K562 (cell line): ENCODE measurements around the gene HSPA1B. TPM values are rescaled to one million over a fixed set of nuclear protein-coding genes. Genes with fewer than 3 reads are reported as not detected.

Experiments
- ATAC-seq: fragments of 200-7000 bp; cut with Tn5 transposase; 3 replicates; pipeline ENCODE4 v1.9.1; 2020; ENCODE audit warnings: moderate library complexity
- BruUV-seq: library from RNA; stranded (reverse); fragments of 400-500 nt; replicated peaks from 2 replicates; lab custom pipeline; 2021; lab: Mats Ljungman, UMichigan
- CTCF ChIA-PET: fragments of 300-600 bp; formaldehyde crosslinking; extraction: SDS; loops from one replicate; lab custom pipeline; 2021; ENCODE audit warnings: low intra/inter-chr PET ratio; lab: Yijun Ruan, JAX
- POLR2A ChIA-PET: fragments of 300-600, 350-650 bp; sonication (Branson Sonifier 250); formaldehyde crosslinking; extraction: SDS; loops from one replicate; lab custom pipeline; 2021; ENCODE audit warnings: antibody characterized with exemption, inconsistent platforms; lab: Yijun Ruan, JAX
- DNase-seq, 4 experiments: peaks; one replicate each; pipeline versions ENCODE4 v3.0.0 to v3.0.0-alpha.2; 2011 to 2018; ENCODE audit warnings: low spot score in 3 of 4, mixed read lengths in 3 of 4; ENCODE audit errors: extremely low read depth in 1 of 4
- FAIRE-seq: peaks from 2 replicates; lab custom pipeline; 2011; peaks lifted over from hg19 to GRCh38; lab: Jason Lieb, UNC
- H2AFZ ChIP-seq: 2 replicates; pipeline ENCODE4 v1.6.0; 2011; ENCODE audit warnings: low read depth, low read length, control low read depth, inconsistent platforms
- H3K27ac ChIP-seq: fragments of 200-600 bp; 3 replicates; pipeline ENCODE4 v1.8.0; 2011; ENCODE audit warnings: low read depth, mild to moderate bottlenecking, control low read depth, inconsistent platforms, low read length, moderate library complexity, mixed read lengths; ENCODE audit errors: extremely low read depth
- H3K27me3 ChIP-seq, 2 experiments: fragments of 300-600 bp in 1 of 2; 2 replicates in 1 of 2; 3 replicates in 1 of 2; pipeline versions ENCODE4 v1.6.0 to v1.8.0; 2011; ENCODE audit warnings: inconsistent platforms in 2 of 2, low read length in 2 of 2, mild to moderate bottlenecking in 1 of 2, mixed read lengths in 1 of 2, moderate library complexity in 1 of 2; ENCODE audit not compliant: control insufficient read depth in 2 of 2, insufficient read depth in 2 of 2
- H3K36me3 ChIP-seq: fragments of 300-600 bp; 3 replicates; pipeline ENCODE4 v1.8.0; 2011; ENCODE audit warnings: mild to moderate bottlenecking, low read length, inconsistent platforms; ENCODE audit not compliant: control insufficient read depth, insufficient read depth
- H3K4me1 ChIP-seq, 2 experiments: fragments of 200-600 bp in 1 of 2; replicated peaks in 1 of 2; 2 replicates in 1 of 2; 3 replicates in 1 of 2; pipeline versions ENCODE4 v1.5.1 to v1.8.0; 2011; ENCODE audit warnings: inconsistent platforms in 2 of 2, low read length in 2 of 2, mild to moderate bottlenecking in 1 of 2, mixed read lengths in 1 of 2, moderate library complexity in 1 of 2; ENCODE audit not compliant: control insufficient read depth in 2 of 2, insufficient read depth in 2 of 2
- H3K4me2 ChIP-seq: 2 replicates; pipeline ENCODE4 v1.6.1; 2011; ENCODE audit warnings: low read length, control low read depth, inconsistent platforms, mixed read lengths; ENCODE audit not compliant: insufficient read depth
- H3K4me3 ChIP-seq: fragments of 200-600 bp; sonication (generic), shearing (Covaris generic); 2 replicates; pipeline ENCODE4 v1.5.1; 2016; ENCODE audit warnings: control low read depth, inconsistent platforms
- H3K79me2 ChIP-seq: fragments of 200-600 bp; 3 replicates; pipeline ENCODE4 v1.8.0; 2011; ENCODE audit warnings: low read length, inconsistent platforms; ENCODE audit not compliant: control insufficient read depth, insufficient read depth
- H3K9ac ChIP-seq, 2 experiments: 2 replicates each; pipeline versions ENCODE4 v1.6.0 to v1.6.1; 2011; ENCODE audit warnings: low read depth in 2 of 2, low read length in 2 of 2, control low read depth in 1 of 2, inconsistent platforms in 1 of 2, mild to moderate bottlenecking in 1 of 2, mixed read lengths in 1 of 2; ENCODE audit not compliant: insufficient read depth in 1 of 2
- H3K9me1 ChIP-seq: one replicate; pipeline ENCODE4 v1.6.0; 2011; ENCODE audit warnings: inconsistent platforms, mild to moderate bottlenecking, low read length, moderate library complexity; ENCODE audit not compliant: control insufficient read depth, insufficient read depth
- H3K9me3 ChIP-seq: replicated peaks from 2 replicates; pipeline ENCODE4 v1.5.1; 2011; ENCODE audit warnings: low read depth, low read length, inconsistent platforms; ENCODE audit not compliant: control insufficient read depth, insufficient read depth
- H4K20me1 ChIP-seq: replicated peaks from 2 replicates; pipeline ENCODE4 v1.6.1; 2011; ENCODE audit warnings: low read length, inconsistent platforms, mixed read lengths; ENCODE audit not compliant: control insufficient read depth, insufficient read depth
- CBX2 ChIP-seq: fragments of 200-600 bp; sonication (generic); IDR thresholded peaks from one replicate; pipeline ENCODE4 v1.6.1; 2012; ENCODE audit warnings: mild to moderate bottlenecking, low read length, inconsistent platforms; ENCODE audit not compliant: insufficient read depth, poor library complexity, severe bottlenecking
- GABPB1 ChIP-seq: sonication (generic); formaldehyde crosslinking; IDR thresholded peaks from 2 replicates; pipeline ENCODE4 v1.8.0; 2022; ENCODE audit warnings: mild to moderate bottlenecking, missing genetic modification reagents
- POLR2G ChIP-seq: fragments of 200-400 bp; formaldehyde crosslinking; IDR thresholded peaks from 2 replicates; pipeline ENCODE4 v1.6.1; 2017; ENCODE audit warnings: low read depth, mild to moderate bottlenecking, antibody characterized with exemption, low read length, moderate library complexity
- POLR3G ChIP-seq: IDR thresholded peaks from 2 replicates; pipeline ENCODE4 v1.6.1; 2011; ENCODE audit not compliant: insufficient read length, insufficient replicate concordance; ENCODE audit errors: extremely low read depth
- RBFOX2 ChIP-seq: fragments of 200-400 bp; formaldehyde crosslinking; IDR thresholded peaks from 2 replicates; pipeline ENCODE4 v1.6.1; 2017; ENCODE audit warnings: low read depth, mild to moderate bottlenecking, low read length, moderate library complexity
- TFAP4 ChIP-seq: sonication (generic); formaldehyde crosslinking; IDR thresholded peaks from 2 replicates; pipeline ENCODE4 v1.8.0; 2022; ENCODE audit warnings: missing genetic modification reagents, mild to moderate bottlenecking, moderate library complexity, borderline replicate concordance
- TOE1 ChIP-seq, 2 experiments: fragments of 450-650 bp in 1 of 2; sonication (generic) in 1 of 2; formaldehyde crosslinking in 1 of 2; IDR thresholded peaks; 2 replicates each; pipeline versions ENCODE4 v1.7.1 to v1.8.0; 2016 to 2022; ENCODE audit warnings: borderline replicate concordance in 2 of 2, mild to moderate bottlenecking in 2 of 2, antibody characterized with exemption in 1 of 2, inconsistent platforms in 1 of 2, low read depth in 1 of 2, missing genetic modification reagents in 1 of 2, moderate library complexity in 1 of 2
- ZBTB1 ChIP-seq: sonication (generic); formaldehyde crosslinking; IDR thresholded peaks from 2 replicates; pipeline ENCODE4 v1.8.1; 2023; ENCODE audit warnings: missing genetic modification reagents, low read depth, mild to moderate bottlenecking, borderline replicate concordance
- ZBTB33 ChIP-seq: sonication (generic); formaldehyde crosslinking; IDR thresholded peaks from 2 replicates; pipeline ENCODE4 v1.8.1; 2023; ENCODE audit warnings: mild to moderate bottlenecking, missing genetic modification reagents
- ZNF436 ChIP-seq: fragments of 250-450, 450-650 bp; sonication (Bioruptor Pico); formaldehyde crosslinking; IDR thresholded peaks from 2 replicates; pipeline ENCODE4 v1.7.0; 2020; ENCODE audit warnings: mild to moderate bottlenecking
- ZNF512 ChIP-seq: IDR thresholded peaks from 2 replicates; pipeline ENCODE4 v1.6.1; 2016; ENCODE audit warnings: missing genetic modification characterization, missing compliant biosample characterization
- WGBS: fragments of 100-300 bp; shearing (Covaris generic); methylation state at CpG from one replicate; pipeline ENCODE4 v1.1.6; 2016; ENCODE audit warnings: low coverage, mixed read lengths; ENCODE audit not compliant: insufficient coverage; ENCODE audit errors: missing lambda C conversion rate; 5-methylcytosine and 5-hydroxymethylcytosine counted together
- in situ Hi-C: fragments of 300-500 bp; cut with MboI; formaldehyde crosslinking; loops from 4 replicates; pipeline ENCODE4 v1.15.0; 2018; ENCODE audit warnings: inconsistent platforms, mixed read lengths
- intact Hi-C: fragments of 100-400 bp; cut with micrococcal nuclease; formaldehyde crosslinking; loops from 2 replicates; pipeline ENCODE4 v1.14.2; 2022
- polyA plus RNA-seq, 8 experiments: library from polyadenylated mRNA; depleted of rRNA in 4 of 8; stranded (reverse) in 5 of 8; unstranded in 3 of 8; fragments of >200 nt; fragmentation: Nextera tagmentation in 2 of 8; fragmentation: Illumina TruSeq in 1 of 8; extraction: Ambion mirVana in 2 of 8; extraction: Trizol in 1 of 8; gene quantifications; 2 replicates each; pipeline versions ENCODE4 v1.2.1 to v1.2.3, GENCODE V29; 2011 to 2014; ENCODE audit warnings: inconsistent platforms in 1 of 8, missing spikeins in 1 of 8
- total RNA-seq, 7 experiments: library from RNA; depleted of rRNA in 6 of 7; stranded (reverse); fragments of >200 nt in 6 of 7; fragmentation: Illumina TruSeq in 2 of 7; extraction: Trizol in 2 of 7; gene quantifications; 2 replicates each; pipeline versions ENCODE4 v1.2.1 to v1.2.3, GENCODE V29; 2011 to 2021; ENCODE audit warnings: low replicate concordance in 1 of 7

HSPA1B gene
- total and polyA plus RNA-seq, 9 of the 15 experiments (the other 6 are each of a cell fraction or from before 2014, with no cell fraction given) = 0.27 to 227 (median 51.2) TPM

GRCh38 chr6:31779908-31780307, 47.6 kb upstream of the HSPA1B start:
- Histone ChIP-seq H3K4me1 (peaks cover 36 to 70% of the 10 kb centered on the region in 2 experiments), H3K9ac (peak overlapping the region in 1 of 2 experiments; percentile 42; a peak in 1 of 4 replicates), H3K27ac (no peak overlapping the region), H3K4me2 (no peak overlapping the region), H3K9me1 (peaks cover 6% of the 10 kb centered on the region), H3K27me3 (no peaks in the 10 kb centered on the region), H3K79me2 (no peaks in the 10 kb centered on the region), H3K36me3 (peaks cover 76% of the 10 kb centered on the region; the same call in 2 of the 3 replicates), H4K20me1 (no peaks in the 10 kb centered on the region), H3K4me3 (no peak overlapping the region), H2AFZ (no peak overlapping the region), H3K9me3 (no peaks in the 10 kb centered on the region)
- intact Hi-C loops = loop anchor here (10.0 kb wide), 1 partner anchor 235 kb away; the partner anchor contains the start of genes ATP6V1G2, DDX39B and NFKBIL1
- ChIA-PET POLR2A (interaction anchor here (0.6 to 8.8 kb wide), 11 partner anchors 8 to 55 kb away, joined by 3 to 47 read pairs (median 5); partner anchors contain the start of genes DDAH2, HSPA1B, LSM2 and VARS1), CTCF (interaction anchor here (0.6 kb wide), 1 partner anchor 17 kb away, joined by 3 read pairs; no protein-coding TSS in a partner anchor)
- in situ Hi-C loops = no loop called here
- no peak for DNase-seq
- BruUV-seq = no TSS peak
- no peak for ATAC-seq
- WGBS = 94% methylated on average over 10 of the region's 10 CpGs
- TF ChIP-seq POLR2G = peak; percentile 56
- peak; percentile 75 for TF ChIP-seq ZBTB33
- TF ChIP-seq POLR3G = no peak
- TF ChIP-seq ZNF436 = no peak
- no peak for TF ChIP-seq ZNF512
- peak; percentile 8; the same call in 1 of the 2 replicates for TF ChIP-seq RBFOX2
- TF ChIP-seq GABPB1 (CRISPR knock-in tag) = 0 out of 2 replicates have a peak, but pooled peaks have one; percentile 35
- TF ChIP-seq CBX2 = no peak
- TF ChIP-seq TOE1 (IDR thresholded peaks at IDR 0.05; ENCODE audit: borderline replicate concordance) = no peak
- TF ChIP-seq TOE1 (CRISPR knock-in tag; IDR thresholded peaks at IDR 0.05; ENCODE audit: borderline replicate concordance, low read depth) = no peak
- 0 out of 2 replicates have a peak, but pooled peaks have one; percentile 13 for TF ChIP-seq ZBTB1
- peak; percentile 20; the same call in 1 of the 2 replicates for TF ChIP-seq TFAP4
- FAIRE-seq = no peak
